Measurements from ENCODE around the gene SELENON.

Gene SELENON, protein sequence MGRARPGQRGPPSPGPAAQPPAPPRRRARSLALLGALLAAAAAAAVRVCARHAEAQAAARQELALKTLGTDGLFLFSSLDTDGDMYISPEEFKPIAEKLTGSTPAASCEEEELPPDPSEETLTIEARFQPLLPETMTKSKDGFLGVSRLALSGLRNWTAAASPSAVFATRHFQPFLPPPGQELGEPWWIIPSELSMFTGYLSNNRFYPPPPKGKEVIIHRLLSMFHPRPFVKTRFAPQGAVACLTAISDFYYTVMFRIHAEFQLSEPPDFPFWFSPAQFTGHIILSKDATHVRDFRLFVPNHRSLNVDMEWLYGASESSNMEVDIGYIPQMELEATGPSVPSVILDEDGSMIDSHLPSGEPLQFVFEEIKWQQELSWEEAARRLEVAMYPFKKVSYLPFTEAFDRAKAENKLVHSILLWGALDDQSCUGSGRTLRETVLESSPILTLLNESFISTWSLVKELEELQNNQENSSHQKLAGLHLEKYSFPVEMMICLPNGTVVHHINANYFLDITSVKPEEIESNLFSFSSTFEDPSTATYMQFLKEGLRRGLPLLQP

DNA sequence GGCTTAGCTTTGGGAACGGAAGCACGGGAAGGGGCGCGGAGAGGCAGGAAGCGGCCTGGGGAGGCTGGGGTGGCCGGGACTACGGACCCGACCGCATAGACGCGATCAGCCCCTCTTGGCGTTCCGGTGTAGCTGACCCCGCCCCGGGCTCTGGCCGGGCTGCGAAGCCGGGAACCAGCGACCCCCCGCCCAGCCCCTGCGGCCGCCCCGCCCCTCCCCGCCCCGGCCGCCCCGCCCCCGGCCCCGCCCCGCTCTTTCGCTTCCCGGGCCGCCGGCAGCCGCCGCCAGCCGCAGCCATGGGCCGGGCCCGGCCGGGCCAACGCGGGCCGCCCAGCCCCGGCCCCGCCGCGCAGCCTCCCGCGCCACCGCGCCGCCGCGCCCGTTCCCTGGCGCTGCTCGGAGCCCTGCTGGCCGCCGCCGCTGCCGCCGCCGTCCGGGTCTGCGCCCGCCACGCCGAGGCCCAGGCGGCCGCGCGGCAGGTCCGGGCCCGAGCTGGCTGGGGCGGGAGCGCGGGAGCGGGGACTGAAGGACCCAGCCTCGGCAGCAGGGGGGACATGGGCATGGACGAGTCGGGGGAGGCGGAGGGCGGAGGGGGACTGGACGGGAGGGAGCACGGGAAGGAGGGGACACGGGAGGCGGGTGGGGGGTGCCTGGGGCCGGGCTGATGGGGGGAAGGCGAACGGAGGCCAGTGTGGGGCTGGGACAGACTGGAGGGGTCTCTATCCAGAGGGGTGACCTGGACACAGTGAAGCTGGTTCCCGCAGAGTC is at the start of gene SELENON:
TSS of gene SELENON (plus strand) at position 259 of the 768 bp plus-strand sequence. CDS start at position 297, 38 bp downstream.
- DNase-seq (ENCODE audit: low read depth) = peak; percentile 18

DNA sequence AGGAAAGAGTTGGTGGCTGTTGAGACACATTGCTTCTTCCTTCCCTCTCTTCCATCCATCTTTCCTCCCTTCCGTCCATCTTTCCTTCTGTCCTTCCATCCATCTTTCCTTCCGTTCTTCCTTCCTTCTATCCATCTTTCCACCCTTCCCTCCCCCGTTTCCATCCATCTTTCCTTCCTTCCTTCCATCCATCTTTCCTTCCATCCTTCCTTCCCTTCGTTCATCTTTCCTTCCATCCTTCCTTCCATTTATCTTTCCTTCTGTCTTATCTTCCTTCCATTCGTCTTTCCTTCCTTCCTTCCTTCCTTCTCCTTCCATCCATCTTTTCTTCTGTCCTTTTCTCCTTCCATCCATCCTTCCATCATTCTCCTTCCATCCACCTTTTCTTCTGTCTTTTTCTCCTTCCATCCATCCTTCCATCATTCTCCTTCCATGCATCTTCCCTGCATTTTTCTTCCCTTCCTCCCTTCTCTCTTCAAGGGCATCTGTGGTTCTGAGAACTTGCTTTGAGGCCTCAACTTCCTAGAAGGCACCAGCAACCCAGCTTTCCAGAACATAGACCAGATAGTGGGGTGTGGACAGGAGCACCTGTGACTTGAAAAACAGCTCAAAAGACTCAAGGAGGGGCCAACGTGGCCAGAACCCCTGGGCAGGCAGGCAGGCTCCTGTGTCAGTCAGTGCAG is 48.9 kb upstream of the SELENON start:
- no peak for DNase-seq (ENCODE audit: low read depth)

DNA sequence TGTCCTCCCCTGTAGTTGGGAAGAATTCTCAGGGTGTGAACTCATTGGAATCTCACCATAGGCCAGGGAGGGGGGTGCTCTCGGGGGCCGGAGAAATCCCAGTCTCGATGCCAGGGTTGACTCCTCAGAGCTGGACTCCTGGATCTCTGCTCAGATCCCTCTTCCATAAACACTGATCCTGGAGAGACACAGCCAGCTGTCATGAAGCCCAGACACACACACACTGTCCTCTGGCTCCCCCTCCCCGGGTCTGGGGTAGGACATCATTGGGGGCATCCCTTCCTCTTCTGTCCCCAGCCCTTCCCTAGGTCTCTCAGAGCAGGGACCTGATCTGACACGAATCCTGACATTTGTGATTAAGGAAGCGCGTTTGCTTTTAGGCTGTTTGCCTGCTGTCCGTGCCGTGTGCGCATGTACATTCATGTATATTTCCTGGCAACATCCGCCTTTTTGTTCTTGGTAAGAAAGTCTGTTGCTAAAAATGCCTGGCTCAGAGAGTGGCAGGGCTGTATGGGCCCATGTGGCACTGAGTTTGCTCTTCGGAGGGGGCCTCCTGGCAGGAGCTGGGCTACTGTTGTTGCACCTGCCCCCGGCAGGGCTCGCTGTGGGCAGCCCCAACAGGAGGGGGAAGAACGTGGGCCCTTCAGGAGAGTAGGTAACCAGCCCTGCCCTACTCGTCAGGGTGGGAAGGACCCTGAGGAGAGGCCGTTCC is 45.4 kb upstream of the SELENON start:
- no peak for DNase-seq (ENCODE audit: low read depth)

DNA sequence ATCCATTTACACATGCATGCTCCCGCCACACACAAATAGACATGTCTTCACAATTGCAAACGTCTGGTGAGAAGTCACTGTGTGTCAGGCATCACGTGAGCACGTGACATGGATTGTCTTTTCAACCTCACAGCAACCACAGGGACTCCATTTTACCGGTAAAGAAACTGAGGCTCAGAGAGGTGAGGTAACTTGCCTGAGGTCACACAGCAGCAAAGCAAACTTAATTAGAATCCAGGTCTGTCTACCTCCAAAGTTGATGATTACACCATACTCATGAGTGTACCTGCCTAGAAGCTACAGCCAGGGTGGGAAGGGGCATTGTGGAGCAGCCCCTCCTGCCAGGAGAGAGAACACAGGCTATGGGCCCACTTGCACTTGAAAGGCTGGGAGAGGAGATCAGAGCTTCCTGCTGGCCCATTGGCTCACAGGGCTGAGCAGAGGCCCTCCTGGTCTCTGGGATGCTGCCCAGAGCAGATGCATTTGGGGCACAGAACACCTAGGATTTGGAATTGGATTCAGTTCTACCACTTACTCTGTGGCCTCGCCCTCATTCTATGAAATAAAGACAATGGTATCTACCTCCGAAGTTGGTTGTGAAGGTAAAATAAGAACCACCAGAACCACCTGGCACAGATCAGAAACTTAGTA is 44.4 kb upstream of the SELENON start:
- no peak for DNase-seq (ENCODE audit: low read depth)

DNA sequence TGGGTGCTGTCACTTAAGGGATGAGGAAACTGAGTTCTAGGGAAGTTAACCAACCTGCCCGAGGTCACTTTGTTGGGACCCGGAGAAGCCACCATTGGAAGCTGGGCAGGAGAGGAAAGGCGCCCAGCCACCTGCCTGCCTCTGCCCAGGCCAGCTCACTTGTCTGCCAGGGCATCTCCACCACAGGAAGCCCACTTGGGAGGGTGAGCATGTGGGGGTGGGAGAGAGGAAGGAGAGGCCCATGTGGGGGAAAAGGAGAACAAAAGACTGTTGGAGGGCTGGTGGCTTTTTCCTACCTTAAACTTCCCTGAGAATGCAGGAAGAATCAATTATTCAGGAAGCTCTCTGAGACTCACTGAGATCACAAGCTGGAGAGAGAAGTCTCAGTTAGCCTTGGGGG is 43.8 kb upstream of the SELENON start:
- DNase-seq (ENCODE audit: low read depth) = no peak

DNA sequence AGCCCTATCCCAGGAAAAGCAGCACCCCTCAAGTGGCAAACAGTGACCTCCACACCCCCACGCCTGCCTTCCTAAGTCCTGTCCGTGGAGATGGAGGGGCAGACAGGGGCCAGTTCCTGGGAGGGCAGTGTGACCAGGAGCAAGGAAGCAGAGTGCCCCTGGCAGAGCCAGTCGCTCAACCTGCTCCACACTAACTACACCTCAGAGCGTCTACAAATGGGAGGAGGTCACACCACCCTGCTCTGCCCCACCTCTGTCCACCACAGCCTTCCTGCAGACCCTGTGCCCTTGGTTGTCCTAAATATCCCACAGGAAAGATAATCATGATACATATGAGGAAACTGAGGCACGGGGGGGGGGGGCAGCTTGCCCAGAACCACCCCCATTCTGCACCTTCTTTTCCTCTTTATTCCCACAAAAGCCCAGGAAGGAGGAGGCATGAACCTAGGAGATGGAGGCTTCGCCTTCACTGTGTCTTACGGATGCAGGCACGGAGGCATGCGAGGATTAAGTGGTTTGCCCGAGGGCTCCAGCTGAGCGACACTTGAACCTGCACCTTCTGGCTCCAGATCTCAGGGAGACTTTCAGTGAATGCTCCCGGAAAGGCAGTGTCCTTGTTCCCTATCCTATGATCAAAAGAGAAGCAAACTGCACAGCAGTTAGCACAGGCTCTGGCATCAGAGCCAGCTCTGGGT is 42.7 kb upstream of the SELENON start:
- no peak for DNase-seq (ENCODE audit: low read depth)

DNA sequence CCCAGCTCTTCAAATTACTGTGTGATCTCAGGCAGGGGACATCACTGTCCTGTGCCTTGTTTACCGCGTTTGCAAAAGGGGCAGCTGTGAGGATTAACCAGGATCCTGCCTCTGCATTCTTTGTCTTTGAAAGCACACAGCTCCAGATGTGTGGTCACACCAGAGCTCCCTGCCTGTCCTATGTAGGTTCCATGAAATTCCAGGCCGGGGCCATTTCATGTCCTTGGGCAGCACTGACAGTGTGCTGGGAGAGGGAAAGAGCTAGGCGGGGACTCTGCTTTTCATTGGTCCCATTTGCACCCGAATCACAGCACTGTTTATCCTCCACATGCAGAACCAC is 42.2 kb upstream of the SELENON start:
- no peak for DNase-seq (ENCODE audit: low read depth)

DNA sequence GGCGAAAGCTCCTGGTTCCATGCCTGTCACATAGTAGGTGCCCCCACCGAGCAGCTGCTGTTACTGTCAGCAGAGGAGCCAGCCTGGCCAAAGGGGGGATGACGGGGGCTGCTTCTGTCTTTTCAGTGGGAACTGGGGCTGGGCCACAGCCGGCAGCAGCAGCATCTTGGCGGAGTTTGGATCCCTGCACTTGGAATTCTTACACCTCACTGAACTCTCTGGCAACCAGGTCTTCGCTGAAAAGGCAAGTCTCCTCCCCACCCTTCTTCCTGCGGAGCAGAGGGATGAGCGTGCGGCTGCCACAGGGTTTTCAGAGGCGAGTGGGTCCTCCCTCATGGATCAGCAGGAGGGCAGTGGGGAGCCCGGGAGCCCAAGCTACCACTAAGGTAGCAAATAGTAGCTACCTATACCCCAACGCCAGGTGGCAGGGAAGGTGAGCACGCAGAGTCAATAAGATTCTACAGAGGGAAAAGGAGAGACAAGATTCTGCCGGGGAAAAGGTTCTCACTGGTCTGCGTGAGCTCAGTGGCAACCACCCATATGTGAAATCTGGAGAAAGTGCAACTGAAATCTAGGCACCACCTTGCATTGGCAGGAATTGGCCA is 41.4 kb upstream of the SELENON start:
- no peak for DNase-seq (ENCODE audit: low read depth)

DNA sequence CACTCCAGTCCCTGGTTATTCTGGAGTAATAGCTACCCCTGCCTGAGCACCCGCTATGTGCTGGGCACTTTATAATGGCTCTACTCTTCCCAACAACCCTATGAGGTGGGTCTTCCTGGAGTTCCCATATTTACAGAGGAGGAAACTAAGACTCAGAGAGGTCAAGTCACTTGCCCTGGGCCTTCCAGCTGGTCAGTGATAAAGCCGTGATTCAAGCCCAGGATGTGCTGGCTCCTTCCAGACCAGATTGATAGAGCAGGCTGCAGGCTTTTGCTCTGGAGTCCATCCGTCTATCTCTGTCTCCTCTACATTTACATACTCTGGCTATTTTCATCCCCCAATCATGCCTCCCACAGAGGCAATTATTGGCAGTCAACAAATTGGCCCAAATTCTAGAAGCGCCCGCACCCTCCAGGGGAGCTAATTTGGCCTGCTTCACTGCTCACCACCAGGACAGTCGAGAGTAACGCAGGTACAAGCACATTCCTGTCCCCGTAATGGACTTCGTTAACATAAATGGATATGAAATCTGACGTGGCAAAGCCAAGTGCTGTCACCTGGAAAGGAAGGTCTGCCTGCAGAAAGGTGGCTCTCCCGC is 39.8 kb upstream of the SELENON start:
- DNase-seq (ENCODE audit: low read depth) = no peak

DNA sequence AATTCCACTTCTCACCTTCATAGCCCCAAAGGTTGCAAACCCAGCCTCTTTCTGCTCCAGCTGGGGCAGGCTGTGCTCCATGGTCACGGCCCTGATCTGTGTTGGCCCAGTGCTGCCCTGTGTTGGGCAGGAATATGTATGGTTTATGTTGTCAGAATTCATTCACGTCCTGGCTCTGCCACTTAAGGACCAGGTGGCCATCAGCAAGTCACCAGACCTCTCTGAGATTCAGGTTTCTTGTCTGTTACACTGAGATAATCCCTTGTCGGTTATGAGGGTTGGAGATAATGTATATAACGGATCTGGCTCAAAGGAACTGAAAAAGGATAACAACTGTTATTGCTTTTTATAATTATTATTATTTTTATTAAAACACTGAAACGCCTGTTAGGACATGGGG is 39.1 kb upstream of the SELENON start:
- DNase-seq (ENCODE audit: low read depth) = no peak

DNA sequence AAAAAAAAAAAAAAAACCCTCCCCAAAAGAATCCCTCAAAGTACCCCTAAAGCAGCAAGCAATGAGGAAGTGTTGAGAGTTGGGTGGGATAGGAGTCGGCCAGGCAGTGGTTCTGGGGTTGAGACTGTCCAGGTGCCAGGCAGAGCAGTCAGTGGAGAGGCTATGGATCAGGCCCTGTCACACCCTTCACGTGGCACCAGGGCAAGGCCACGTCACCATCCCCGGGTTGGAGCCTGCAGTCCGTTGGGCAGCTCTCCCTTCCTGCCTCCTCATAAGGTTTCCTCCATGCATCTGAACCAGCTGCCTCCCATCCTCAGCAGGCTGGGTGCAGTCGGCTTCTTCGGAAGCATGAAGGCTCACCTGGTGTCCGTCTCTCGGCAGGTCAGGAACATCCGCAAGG is 36.5 kb upstream of the SELENON start:
- DNase-seq (ENCODE audit: low read depth) = no peak

DNA sequence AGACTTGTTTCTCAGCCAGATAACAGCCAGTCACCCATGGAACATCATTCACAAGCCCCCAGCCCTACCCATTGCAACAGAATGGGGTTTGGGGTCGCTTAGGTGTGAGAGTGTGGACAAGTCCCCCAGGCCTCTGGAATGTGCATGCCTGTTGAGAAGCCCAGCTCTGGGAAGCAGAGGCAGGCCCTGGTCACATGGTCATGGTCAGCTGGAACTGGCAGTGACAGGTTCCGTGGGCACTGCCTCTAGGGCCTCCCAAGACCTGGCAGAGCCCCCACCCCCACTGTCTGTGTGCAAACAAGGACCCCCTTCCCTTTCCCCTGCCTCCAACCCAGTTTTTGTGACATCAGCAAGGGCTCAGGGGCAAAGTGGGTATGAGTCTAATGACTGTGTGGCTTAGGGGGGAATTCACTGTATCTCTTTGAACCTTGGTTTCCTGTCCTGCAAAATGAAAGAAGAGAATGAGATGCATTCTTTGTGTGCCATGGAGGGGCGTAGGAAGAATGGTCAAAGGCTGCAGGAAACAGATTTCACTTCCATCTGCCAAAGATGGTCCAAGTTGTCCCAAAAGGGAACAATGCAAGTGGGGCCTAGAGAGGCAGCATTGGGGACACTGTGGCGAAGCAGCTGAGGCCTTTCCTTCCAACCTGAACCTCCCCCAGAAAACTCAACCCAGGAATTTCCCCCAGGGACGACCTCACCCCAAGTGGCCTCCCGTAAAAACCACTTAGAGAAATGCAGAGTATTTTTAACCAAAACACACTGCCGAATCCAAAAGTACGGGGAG is 34.7 kb upstream of the SELENON start:
- no peak for DNase-seq (ENCODE audit: low read depth)

DNA sequence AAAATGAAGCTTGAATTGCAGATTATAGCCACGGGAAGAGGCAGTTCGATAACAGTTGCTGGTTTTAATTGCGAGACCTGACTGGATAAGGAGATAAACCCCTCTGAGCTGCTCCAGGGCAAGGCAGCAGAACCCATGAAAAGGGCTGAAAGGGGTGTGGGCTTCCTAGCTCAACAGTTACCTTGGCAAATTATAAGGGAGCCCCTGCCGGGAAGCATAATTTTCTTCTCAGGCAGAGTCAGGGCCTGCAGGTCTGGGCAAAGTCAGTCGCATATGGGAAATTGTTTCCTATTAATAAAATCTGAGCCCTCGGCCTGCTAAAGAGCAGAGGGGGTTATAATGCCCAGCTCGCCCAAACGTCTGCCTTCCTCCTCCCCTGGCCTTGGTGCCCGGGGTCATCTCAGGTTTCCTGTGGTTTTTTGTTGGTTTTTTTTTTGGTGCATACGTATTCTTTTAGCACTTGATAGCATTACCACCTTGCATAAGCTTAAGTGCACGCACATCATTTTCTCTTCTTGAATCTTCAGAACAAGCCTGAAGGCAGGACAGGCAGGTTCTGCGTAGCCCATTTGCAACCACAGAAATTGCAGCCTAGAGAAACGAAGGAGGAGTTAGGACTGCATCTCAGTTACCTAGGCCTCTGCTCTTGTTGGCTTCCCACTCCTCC is 33.9 kb upstream of the SELENON start:
- no peak for DNase-seq (ENCODE audit: low read depth)

DNA sequence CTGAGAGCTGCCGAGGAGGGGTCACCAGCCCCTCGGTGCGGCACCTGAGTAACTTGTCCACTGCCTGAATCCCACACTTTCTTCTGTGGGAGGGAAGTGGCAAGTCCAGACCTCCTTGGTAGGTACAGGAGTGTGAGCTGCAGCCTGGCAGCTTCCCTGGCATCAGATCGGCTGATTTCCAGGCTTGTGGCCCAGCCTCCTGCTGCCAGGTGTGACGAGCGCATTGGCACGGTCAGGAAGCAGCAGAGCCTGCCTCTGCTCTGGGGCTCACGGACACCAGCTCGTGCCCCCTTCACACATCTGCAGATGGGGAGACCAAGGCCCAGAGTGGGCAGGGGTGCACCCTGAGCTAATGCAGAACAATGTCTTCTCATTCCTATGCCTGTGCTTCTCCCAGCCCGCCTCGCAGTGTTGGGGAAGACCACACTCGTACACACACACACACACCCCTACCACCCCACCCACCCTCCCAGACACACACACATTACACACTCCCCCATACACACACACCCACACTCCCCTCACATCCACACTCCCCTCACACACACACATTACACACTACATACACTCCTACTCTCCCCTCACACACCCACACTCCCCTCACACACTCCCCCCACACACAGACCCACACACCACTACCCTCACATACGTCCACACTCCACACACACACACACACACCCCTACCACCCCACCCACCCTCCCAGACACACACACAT is 33.1 kb upstream of the SELENON start:
- no peak for DNase-seq (ENCODE audit: low read depth)

DNA sequence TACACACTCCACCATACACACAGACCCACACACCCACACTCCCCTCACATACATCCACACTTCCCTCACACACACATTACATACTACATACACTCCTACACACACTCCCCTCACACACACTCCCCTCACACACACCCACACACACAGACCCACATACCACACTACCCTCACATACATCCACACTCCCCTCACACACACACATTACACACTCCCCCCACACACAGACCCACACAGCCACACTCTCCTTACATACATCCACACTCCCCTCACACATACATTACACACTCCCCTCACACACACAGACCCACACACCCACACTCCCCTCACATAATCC is 32.6 kb upstream of the SELENON start:
- no peak for DNase-seq (ENCODE audit: low read depth)

DNA sequence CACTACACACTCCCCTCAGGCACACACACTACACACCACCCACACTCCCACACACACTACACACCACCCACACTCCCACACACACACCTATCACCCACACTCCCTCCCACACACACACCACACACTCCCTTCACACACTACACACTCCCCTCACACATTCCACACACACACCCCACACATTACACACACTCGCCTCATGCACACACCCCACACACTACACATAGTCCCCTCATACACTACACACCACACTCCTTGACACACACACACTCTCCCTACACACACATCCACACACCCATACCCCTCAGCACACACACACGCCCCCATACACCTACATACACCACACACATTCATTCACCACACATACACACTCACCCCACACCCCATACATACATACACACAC is 31.0 kb upstream of the SELENON start:
- DNase-seq (ENCODE audit: low read depth) = no peak

DNA sequence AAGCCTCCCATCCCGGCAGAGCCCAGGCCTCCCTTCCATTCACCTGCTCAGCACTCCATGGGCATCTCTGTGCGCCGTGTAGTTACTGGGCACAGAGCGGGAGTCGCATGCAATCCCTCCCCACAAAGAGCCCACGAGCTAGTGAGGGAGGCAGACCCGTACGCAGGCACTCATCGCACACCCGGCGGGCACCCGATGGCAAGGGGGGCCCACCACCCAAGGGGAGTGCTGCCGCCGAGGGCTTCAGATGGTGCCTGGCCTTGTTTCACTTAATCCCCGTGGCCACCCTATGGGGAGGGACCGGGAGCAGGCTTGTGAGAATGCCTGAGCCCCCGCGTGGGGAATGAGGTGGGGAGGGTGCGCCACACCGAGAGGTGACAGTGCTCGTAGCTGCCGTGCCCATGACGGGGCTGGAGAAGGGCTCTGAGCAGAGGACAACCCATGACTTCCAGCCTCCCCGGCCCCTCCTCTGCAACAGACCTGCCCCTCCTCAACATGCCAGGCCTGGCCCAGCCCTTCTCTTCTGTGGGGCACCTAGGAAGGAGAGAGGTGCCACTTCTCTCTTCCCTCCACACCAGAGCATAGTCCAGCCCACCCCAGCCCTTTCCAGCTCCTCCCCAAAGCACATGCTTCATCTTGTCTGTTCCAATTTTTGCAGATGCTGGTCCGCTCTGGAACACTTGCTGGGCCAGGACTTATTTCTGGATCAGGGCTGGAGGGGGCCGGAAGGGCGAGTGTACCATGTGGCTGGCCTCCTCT is 30.2 kb upstream of the SELENON start:
- DNase-seq (ENCODE audit: low read depth) = no peak
